HepG2 (cell line): Measurements from ENCODE around the gene CARS1. TPM values are rescaled to one million over a fixed set of nuclear protein-coding genes. Genes with fewer than 3 reads are reported as not detected.

ENCODE experiments used
- CBX2 ChIP-seq, 2 experiments: fragments of 200-600 bp in 1 of 2; sonication (generic); formaldehyde crosslinking in 1 of 2; IDR thresholded peaks; 2 replicates each; pipeline versions ENCODE4 v1.7.0 to v1.8.1; 2018 to 2022; ENCODE audit warnings: low read depth in 2 of 2, low read length in 1 of 2, mild to moderate bottlenecking in 1 of 2, missing genetic modification reagents in 1 of 2
- FOXK1 ChIP-seq: sonication (generic); formaldehyde crosslinking; IDR thresholded peaks from 2 replicates; pipeline ENCODE4 v1.4.0; 2020; ENCODE audit warnings: low read depth, missing genetic modification reagents, borderline replicate concordance
- GZF1 ChIP-seq: sonication (generic); formaldehyde crosslinking; IDR thresholded peaks from 2 replicates; pipeline ENCODE4 v1.5.1; 2020; ENCODE audit warnings: mild to moderate bottlenecking, missing genetic modification reagents
- HOXA7 ChIP-seq: sonication (generic); formaldehyde crosslinking; IDR thresholded peaks from 2 replicates; pipeline ENCODE4 v1.8.1; 2022; ENCODE audit warnings: mild to moderate bottlenecking, missing genetic modification reagents, moderate library complexity
- JARID2 ChIP-seq: sonication (generic); formaldehyde crosslinking; IDR thresholded peaks from 2 replicates; pipeline ENCODE4 v1.8.1; 2023; ENCODE audit warnings: missing genetic modification reagents, inconsistent platforms; ENCODE audit not compliant: insufficient replicate concordance
- KDM5A ChIP-seq: fragments of 200-600 bp; sonication (generic); IDR thresholded peaks from 2 replicates; pipeline ENCODE4 v1.7.0; 2018; ENCODE audit warnings: antibody characterized with exemption, mild to moderate bottlenecking, low read length, borderline replicate concordance
- MLX ChIP-seq: IDR thresholded peaks from 2 replicates; pipeline ENCODE4 v1.6.1; 2016
- NCOA5 ChIP-seq: sonication (generic); formaldehyde crosslinking; IDR thresholded peaks from 2 replicates; pipeline ENCODE4 v1.4.0; 2020; ENCODE audit warnings: missing genetic modification reagents
- NCOR1 ChIP-seq: fragments of 200-600 bp; sonication (generic); IDR thresholded peaks from 2 replicates; pipeline ENCODE4 v1.7.0; 2017; ENCODE audit warnings: antibody characterized with exemption, low read length, borderline replicate concordance
- SNRNP70 ChIP-seq: fragments of 200-400 bp; formaldehyde crosslinking; IDR thresholded peaks from 2 replicates; pipeline ENCODE4 v1.6.1; 2017; ENCODE audit warnings: mild to moderate bottlenecking, low read depth, low read length, moderate library complexity
- THYN1 ChIP-seq: sonication (generic); formaldehyde crosslinking; IDR thresholded peaks from 2 replicates; pipeline ENCODE4 v1.8.1; 2023; ENCODE audit warnings: low read depth, mild to moderate bottlenecking, moderate library complexity, missing genetic modification reagents, borderline replicate concordance
- TSC22D2 ChIP-seq: sonication (generic); formaldehyde crosslinking; IDR thresholded peaks from 2 replicates; pipeline ENCODE4 v1.5.1; 2020; ENCODE audit warnings: missing genetic modification reagents, mild to moderate bottlenecking, borderline replicate concordance
- ZBTB14 ChIP-seq: sonication (generic); formaldehyde crosslinking; IDR thresholded peaks from 2 replicates; pipeline ENCODE4 v1.4.0; 2020; ENCODE audit warnings: missing genetic modification reagents
- ZC3H4 ChIP-seq: sonication (generic); formaldehyde crosslinking; IDR thresholded peaks from 2 replicates; pipeline ENCODE4 v1.4.0; 2020; ENCODE audit warnings: missing genetic modification reagents, borderline replicate concordance
- ZFY ChIP-seq: sonication (generic); formaldehyde crosslinking; IDR thresholded peaks from 2 replicates; pipeline ENCODE4 v1.4.0; 2020; ENCODE audit warnings: missing genetic modification reagents
- ZMYM4 ChIP-seq: sonication (generic); formaldehyde crosslinking; IDR thresholded peaks from 2 replicates; pipeline ENCODE4 v1.8.1; 2023; ENCODE audit warnings: mild to moderate bottlenecking, missing genetic modification reagents
- ZNF281 ChIP-seq: sonication (generic); formaldehyde crosslinking; IDR thresholded peaks from 2 replicates; pipeline ENCODE4 v1.4.0; 2020; ENCODE audit warnings: missing genetic modification reagents, borderline replicate concordance
- ZNF331 ChIP-seq: sonication (generic); formaldehyde crosslinking; IDR thresholded peaks from 2 replicates; pipeline ENCODE4 v1.4.0; 2020; ENCODE audit warnings: missing genetic modification reagents
- ZNF572 ChIP-seq: sonication (generic); formaldehyde crosslinking; IDR thresholded peaks from 2 replicates; pipeline ENCODE4 v1.5.1; 2020; ENCODE audit warnings: mild to moderate bottlenecking, missing genetic modification reagents
- ZNF768 ChIP-seq: sonication (generic); formaldehyde crosslinking; IDR thresholded peaks from 2 replicates; pipeline ENCODE4 v1.4.0; 2020; ENCODE audit warnings: missing genetic modification reagents
- ZSCAN30 ChIP-seq: sonication (generic); formaldehyde crosslinking; IDR thresholded peaks from 2 replicates; pipeline ENCODE4 v1.5.0; 2020; ENCODE audit warnings: mild to moderate bottlenecking, missing genetic modification reagents
- polyA plus RNA-seq, 8 experiments: library from polyadenylated mRNA; depleted of rRNA in 3 of 8; stranded (reverse) in 7 of 8; unstranded in 1 of 8; fragments of >200 nt; fragmentation: Illumina TruSeq in 4 of 8; extraction: Trizol in 4 of 8; gene quantifications; 2 replicates each; pipeline versions ENCODE4 v1.2.1 to v1.2.3, GENCODE V29; 2011 to 2016; ENCODE audit warnings: low read depth in 4 of 8, missing spikeins in 1 of 8, mixed read lengths in 1 of 8; ENCODE audit not compliant: insufficient read depth in 1 of 8
- total RNA-seq, 5 experiments: library from RNA; depleted of rRNA; stranded (reverse); fragments of >200 nt; fragmentation: Illumina TruSeq; extraction: Trizol; gene quantifications; 2 replicates each; pipeline ENCODE4 v1.2.3, GENCODE V29; 2016; ENCODE audit warnings: low read depth in 1 of 5
- TF ChIP-seq, protein P1 (sequence below): sonication (generic); formaldehyde crosslinking; IDR thresholded peaks from 2 replicates; pipeline ENCODE4 v1.5.0; 2020; ENCODE audit warnings: mild to moderate bottlenecking, missing genetic modification reagents, borderline replicate concordance

The CARS1 gene
- total and polyA plus RNA-seq, 2 of the 13 experiments (the other 11 are each of a cell fraction or from before 2014, with no cell fraction given) = 33.8 to 47.0 TPM

GRCh38 chr11:3057069-3057963 is at the start of gene CARS1 (continued):
- no peak for TF ChIP-seq ZSCAN30 (CRISPR knock-in tag)
- TF ChIP-seq HOXA7 (CRISPR knock-in tag) = no peak
- TF ChIP-seq CBX2 (IDR thresholded peaks at IDR 0.05; ENCODE audit: low read depth, low read length) = no peak
- TF ChIP-seq CBX2 (CRISPR knock-in tag; IDR thresholded peaks at IDR 0.05; ENCODE audit: low read depth) = no peak
- peak; percentile 54; the same call in 1 of the 2 replicates for TF ChIP-seq ZNF331
- no peak for TF ChIP-seq NCOA5 (CRISPR knock-in tag)
- no peak for TF ChIP-seq ZC3H4
- TF ChIP-seq THYN1 = no peak
- peak; percentile 73; the same call in 1 of the 2 replicates for TF ChIP-seq FOXK1
- TF ChIP-seq KDM5A = no peak; the same call in 1 of the 2 replicates
- TF ChIP-seq GZF1 (CRISPR knock-in tag) = no peak
- TF ChIP-seq MLX (CRISPR knock-in tag) = no peak
- peak; percentile 68 for TF ChIP-seq ZNF768
- TF ChIP-seq NCOR1 = no peak
- TF ChIP-seq, protein P1, sequence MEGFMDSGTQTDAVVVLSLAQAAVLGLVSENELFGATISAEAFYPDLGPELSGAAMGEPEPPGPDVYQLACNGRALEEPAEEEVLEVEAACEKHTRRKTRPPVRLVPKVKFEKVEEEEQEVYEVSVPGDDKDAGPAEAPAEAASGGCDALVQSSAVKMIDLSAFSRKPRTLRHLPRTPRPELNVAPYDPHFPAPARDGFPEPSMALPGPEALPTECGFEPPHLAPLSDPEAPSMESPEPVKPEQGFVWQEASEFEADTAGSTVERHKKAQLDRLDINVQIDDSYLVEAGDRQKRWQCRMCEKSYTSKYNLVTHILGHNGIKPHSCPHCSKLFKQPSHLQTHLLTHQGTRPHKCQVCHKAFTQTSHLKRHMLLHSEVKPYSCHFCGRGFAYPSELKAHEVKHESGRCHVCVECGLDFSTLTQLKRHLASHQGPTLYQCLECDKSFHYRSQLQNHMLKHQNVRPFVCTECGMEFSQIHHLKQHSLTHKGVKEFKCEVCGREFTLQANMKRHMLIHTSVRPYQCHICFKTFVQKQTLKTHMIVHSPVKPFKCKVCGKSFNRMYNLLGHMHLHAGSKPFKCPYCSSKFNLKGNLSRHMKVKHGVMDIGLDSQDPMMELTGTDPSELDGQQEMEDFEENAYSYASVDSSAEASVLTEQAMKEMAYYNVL (CRISPR knock-in tag) = no peak; the same call in 1 of the 2 replicates
- no peak for TF ChIP-seq ZBTB14
- TF ChIP-seq ZNF572 (CRISPR knock-in tag) = peak; percentile 86; the same call in 1 of the 2 replicates
- no peak for TF ChIP-seq JARID2 (CRISPR knock-in tag)
- TF ChIP-seq TSC22D2 (CRISPR knock-in tag) = peak; percentile 78; the same call in 1 of the 2 replicates
- no peak for TF ChIP-seq ZNF281 (CRISPR knock-in tag)
- TF ChIP-seq ZFY (CRISPR knock-in tag) = peak; percentile 99
- 0 out of 2 replicates have a peak, but pooled peaks have one; percentile 8 for TF ChIP-seq ZMYM4 (CRISPR knock-in tag)
- TF ChIP-seq SNRNP70 = no peak
